Adrenal gland (tissue), 12 donors: ENCODE data around the gene HOTAIR. TPM values are rescaled to one million over a fixed set of nuclear protein-coding genes. Genes with fewer than 3 reads are reported as not detected.

Experiments
- DNase-seq, 7 donors: peaks; one replicate each; pipeline ENCODE4 v3.0.0-alpha.2; 2019 to 2020
- H3K27ac ChIP-seq, 5 donors: fragments of 200-600 bp; sonication (generic) in 4 of 5; 1 replicate in 3 of 5; 2 replicates in 2 of 5; pipeline versions ENCODE4 v1.5.1 to v1.8.0; 2016 to 2020; ENCODE audit warnings: mild to moderate bottlenecking in 1 of 5
- H3K27me3 ChIP-seq: fragments of 200-600 bp; 2 replicates; pipeline ENCODE4 v1.8.0; 2021
- H3K36me3 ChIP-seq, 2 donors: fragments of 200-600 bp; replicated peaks in 1 of 2; 1 replicate in 1 of 2; 2 replicates in 1 of 2; pipeline versions ENCODE4 v1.5.1 to v1.8.0; 2018 to 2022
- H3K4me1 ChIP-seq, 2 donors: fragments of 200-600 bp; replicated peaks in 1 of 2; 1 replicate in 1 of 2; 2 replicates in 1 of 2; pipeline versions ENCODE4 v1.5.1 to v1.8.0; 2018 to 2021
- H3K4me3 ChIP-seq, 4 donors: fragments of 200-600 bp; sonication (generic) in 3 of 4; one replicate each; pipeline ENCODE4 v1.5.1; 2016 to 2018
- H3K9me3 ChIP-seq, 3 donors: fragments of 200-600 bp; sonication (generic) in 1 of 3; replicated peaks in 1 of 3; 1 replicate in 2 of 3; 2 replicates in 1 of 3; pipeline versions ENCODE4 v1.5.1 to v1.8.0; 2016 to 2021
- CTCF ChIP-seq, 6 experiments: fragments of 450-650 bp in 4 of 6; fragments of 200-600 bp in 2 of 6; sonication (generic) in 1 of 6; IDR thresholded peaks; 1 replicate in 5 of 6; 2 replicates in 1 of 6; pipeline versions ENCODE4 v1.5.1 to v1.8.0; 2016 to 2021; ENCODE audit warnings: antibody characterized with exemption in 6 of 6, mild to moderate bottlenecking in 2 of 6, moderate library complexity in 1 of 6
- POLR2A ChIP-seq, 2 donors: fragments of 450-650 bp; IDR thresholded peaks; one replicate each; pipeline ENCODE4 v1.6.1; 2017; ENCODE audit warnings: antibody characterized with exemption in 2 of 2, mild to moderate bottlenecking in 2 of 2, moderate library complexity in 1 of 2
- WGBS, 4 donors: extraction: QIAGEN DNeasy Blood & Tissue Kit in 2 of 4; methylation state at CpG; one replicate each; pipeline versions ENCODE4 v1.1.5 to v1.1.7; 2013 to 2017; 5-methylcytosine and 5-hydroxymethylcytosine counted together
- intact Hi-C, 2 donors: fragments of 100-400 bp; cut with DNase I; formaldehyde crosslinking; loops; one replicate each; pipeline versions ENCODE4 v1.14.1 to v1.15.0; 2022 to 2023
- polyA plus RNA-seq, 3 donors: library from polyadenylated mRNA; stranded (reverse); fragments of 200-250 nt in 2 of 3; fragments of 350-450 nt in 1 of 3; fragmentation: Illumina TruSeq in 1 of 3; extraction: RNeasy Lipid Tissue Mini Kit (QIAGEN cat#74804) in 1 of 3; gene quantifications; one replicate each; pipeline ENCODE4 v1.2.3, GENCODE V29; 2013 to 2014
- total RNA-seq, 9 donors: library from RNA; depleted of rRNA in 4 of 9; stranded (reverse); fragments of >200 nt in 4 of 9; fragments of 120-200 nt in 1 of 9; fragmentation: NEBNext Ultra II Directional in 1 of 9; extraction: Animal tissue kit (Norgen Biotek cat#: 25700) in 1 of 9; gene quantifications; one replicate each; pipeline versions ENCODE4 v1.1.0 to v1.2.4, GENCODE V29; 2013 to 2023
- donor health status: healthy with polysubstance abuse.
- donor health status: Bipolar disorder and iron deficiency.
- donor health status: DM: yes; HTN: yes; CAD: no.
- donor health status: DM: no; HTN: no; CAD: no.
- donor health status: DM: no; HTN: no; CAD: no.
- donor health status: DM: yes; HTN: yes; CAD: no.

Gene HOTAIR
- total and polyA plus RNA-seq, 12 donors: not detected

GRCh38 chr12:53964315-53964713 is 10.4 kb downstream of the HOTAIR start:
- TF ChIP-seq POLR2A (IDR thresholded peaks at IDR 0.05): no peak
- no peak for TF ChIP-seq CTCF (IDR thresholded peaks at IDR 0.05)
- Histone ChIP-seq H3K4me1 (peaks cover 0 to 3% of the 10 kb centered on the region in 2 donors), H3K36me3 (no peaks in the 10 kb centered on the region), H3K27ac (no peak overlapping the region), H3K27me3 (peaks cover 99% of the 10 kb centered on the region), H3K4me3 (no peak overlapping the region), H3K9me3 (no peaks in the 10 kb centered on the region)
- WGBS, 4 donors: 12 to 22% (median 19%) methylated on average over 2 of the region's 2 CpGs
- no peak for DNase-seq
- intact Hi-C loops: loop anchor here in 1 of 2 donors (10.0 kb wide), 1 partner anchor 260 kb away; no protein-coding TSS in a partner anchor

DNA sequence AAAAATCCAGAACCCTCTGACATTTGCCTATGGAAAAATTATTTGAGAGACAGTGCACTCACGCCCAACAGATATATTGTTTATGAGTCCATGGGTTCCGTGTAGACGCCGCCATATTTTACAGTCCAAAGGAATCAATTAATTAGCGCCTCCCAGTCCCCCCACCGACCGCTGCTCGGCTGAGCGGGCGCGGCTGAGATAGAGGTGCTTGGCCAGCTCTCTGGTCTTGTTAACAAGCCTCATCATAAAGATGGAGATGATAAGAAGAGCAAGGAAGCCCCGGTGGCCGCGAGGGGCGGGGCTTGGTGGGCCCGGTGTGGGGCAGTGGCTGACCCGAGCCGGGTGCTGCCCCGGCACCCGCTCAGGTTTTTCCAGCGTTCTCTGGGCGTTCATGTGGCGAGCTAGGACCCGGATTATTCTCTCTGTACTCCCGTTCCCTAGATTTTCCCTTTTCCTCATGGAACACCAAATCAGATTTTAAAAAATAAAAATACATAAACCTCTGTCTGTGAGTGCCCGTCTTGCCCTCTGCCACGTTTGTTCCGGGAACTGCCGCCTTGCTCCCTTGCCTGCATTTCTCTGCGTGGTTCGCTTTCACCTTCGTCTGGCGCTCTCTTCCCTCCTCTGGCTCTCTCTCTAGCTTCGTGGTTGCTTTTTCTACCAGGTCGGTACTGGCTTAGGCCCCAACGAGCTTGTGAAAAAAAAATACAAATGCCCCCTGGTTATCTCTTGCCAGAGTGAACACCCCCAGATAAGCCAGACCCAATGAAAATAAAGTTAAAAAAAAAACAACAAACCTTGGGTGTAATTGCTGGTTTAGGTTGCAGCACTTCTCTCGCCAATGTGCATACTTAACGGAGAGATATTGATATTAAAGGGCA is 11.1 kb downstream of the HOTAIR start:
- 11 to 20% (median 15%) methylated on average over 37 to 38 of the region's 38 CpGs for WGBS, 4 donors
- H3K4me3 ChIP-seq: no peak overlapping the region
- peaks cover 100% of the 10 kb centered on the region for H3K27me3 ChIP-seq
- no peak for DNase-seq
- no peak overlapping the region for H3K27ac ChIP-seq
- H3K9me3 ChIP-seq: no peaks in the 10 kb centered on the region
- no peaks in the 10 kb centered on the region for H3K36me3 ChIP-seq
- intact Hi-C loops: loop anchor here in 1 of 2 donors (10.0 kb wide), 1 partner anchor 259 kb away; no protein-coding TSS in a partner anchor
- TF ChIP-seq CTCF (IDR thresholded peaks at IDR 0.05) (no peak), POLR2A (IDR thresholded peaks at IDR 0.05) (no peak)
- peaks cover 0 to 3% of the 10 kb centered on the region in 2 donors for H3K4me1 ChIP-seq

GRCh38 chr12:53963005-53963404 is 11.7 kb downstream of the HOTAIR start:
- H3K27ac ChIP-seq: no peak overlapping the region
- no peaks in the 10 kb centered on the region for H3K36me3 ChIP-seq
- intact Hi-C loops: loop anchor here in 1 of 2 donors (10.0 kb wide), 1 partner anchor 258 kb away; no protein-coding TSS in a partner anchor
- no peaks in the 10 kb centered on the region for H3K9me3 ChIP-seq
- no peak for DNase-seq
- WGBS, 4 donors: 31 to 53% (median 37%) methylated on average over 7 of the region's 7 CpGs
- H3K4me3 ChIP-seq: no peak overlapping the region
- TF ChIP-seq POLR2A (IDR thresholded peaks at IDR 0.05) (no peak), CTCF (IDR thresholded peaks at IDR 0.05) (no peak)
- H3K27me3 ChIP-seq: peaks cover 100% of the 10 kb centered on the region
- peaks cover 0 to 3% of the 10 kb centered on the region in 2 donors for H3K4me1 ChIP-seq

DNA sequence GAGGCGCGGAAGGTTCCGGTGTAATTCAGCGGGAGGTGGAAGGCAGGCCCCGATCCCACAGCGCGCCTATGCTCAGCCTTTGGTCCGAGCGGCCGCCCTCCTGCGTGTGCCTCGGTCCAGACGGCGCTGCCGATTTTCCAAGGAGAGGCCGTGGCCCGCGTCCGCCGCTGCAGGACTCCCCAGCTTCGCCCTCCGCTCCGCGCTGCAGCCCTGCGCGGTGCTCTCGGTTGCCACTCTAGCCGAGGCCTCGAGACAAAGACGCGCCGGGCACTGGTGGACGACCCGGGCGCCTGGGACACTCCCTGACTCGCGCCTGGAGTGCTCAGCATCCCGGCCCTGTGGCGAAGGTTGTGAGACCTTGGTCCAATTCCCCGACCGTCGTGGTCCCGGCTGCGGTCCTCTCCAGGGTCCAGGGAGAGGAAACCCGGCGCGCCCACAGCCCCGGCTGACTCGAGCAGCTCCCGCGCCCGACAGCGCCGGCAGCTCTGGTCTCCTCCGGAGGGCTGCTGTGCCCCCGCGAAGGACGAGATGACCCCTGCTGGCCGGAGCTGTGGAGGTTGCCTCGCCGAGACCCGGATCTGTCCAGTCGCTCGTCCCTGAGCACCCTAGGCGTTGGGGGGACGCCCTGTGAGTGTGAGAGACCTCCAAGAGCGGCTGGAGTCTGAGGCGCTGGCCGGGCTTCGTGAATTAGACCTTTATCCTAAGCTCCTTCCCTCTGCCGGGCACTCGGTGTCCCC is 13.6 kb downstream of the HOTAIR start:
- WGBS, 4 donors: 3 to 6% (median 4%) methylated on average over 7 to 72 of the region's 72 CpGs
- peaks cover 100% of the 10 kb centered on the region for H3K27me3 ChIP-seq
- H3K27ac ChIP-seq: no peak overlapping the region
- H3K4me1 ChIP-seq: peaks cover 0 to 3% of the 10 kb centered on the region in 2 donors
- TF ChIP-seq CTCF (IDR thresholded peaks at IDR 0.05) (no peak), POLR2A (IDR thresholded peaks at IDR 0.05) (no peak)
- H3K4me3 ChIP-seq: no peak overlapping the region
- H3K9me3 ChIP-seq: no peaks in the 10 kb centered on the region
- H3K36me3 ChIP-seq: no peaks in the 10 kb centered on the region
- intact Hi-C loops: loop anchor here in 1 of 2 donors (10.0 kb wide), 1 partner anchor 256 kb away; no protein-coding TSS in a partner anchor
- DNase-seq: no peak
